ENCODE results near the gene SSRP1. TPM values are rescaled to one million over a fixed set of nuclear protein-coding genes. Genes with fewer than 3 reads are reported as not detected.

The SSRP1 gene
- total and polyA plus RNA-seq, 2 of the 13 experiments (the other 11 are each of a cell fraction or from before 2014, with no cell fraction given) = 93.6 to 129 TPM

GRCh38 chr11:57324154-57324885 is 11.4 kb downstream of the SSRP1 start (continued):
- no peak for TF ChIP-seq HNF1A (IDR thresholded peaks at IDR 0.05; ENCODE audit: low read depth)
- no peak for TF ChIP-seq HNF1A (CRISPR knock-in tag; IDR thresholded peaks at IDR 0.05; ENCODE audit: borderline replicate concordance)
- TF ChIP-seq ZNF687 (CRISPR knock-in tag; IDR thresholded peaks at IDR 0.05) = peak; percentile 40; the same call in 1 of the 2 replicates
- TF ChIP-seq ZMAT3 (CRISPR knock-in tag; conservative IDR thresholded peaks at IDR 0.05) = no peak
- no peak for TF ChIP-seq FOXM1 (CRISPR knock-in tag; IDR thresholded peaks at IDR 0.05)
- TF ChIP-seq ZNF747 (CRISPR knock-in tag; IDR thresholded peaks at IDR 0.05; ENCODE audit: borderline replicate concordance) = no peak
- TF ChIP-seq GPBP1L1 (CRISPR knock-in tag; IDR thresholded peaks at IDR 0.05) = no peak
- TF ChIP-seq ZNF777 (CRISPR knock-in tag; IDR thresholded peaks at IDR 0.05) = 0 out of 2 replicates have a peak, but pooled peaks have one; percentile 36
- no peak for TF ChIP-seq HMGXB3 (CRISPR knock-in tag; IDR thresholded peaks at IDR 0.05; ENCODE audit: borderline replicate concordance)
- no peak for TF ChIP-seq THAP7 (CRISPR knock-in tag; IDR thresholded peaks at IDR 0.05)
- no peak for TF ChIP-seq DBP (CRISPR knock-in tag; IDR thresholded peaks at IDR 0.05; ENCODE audit: not compliant biosample characterization)
- TF ChIP-seq IRF2 (CRISPR knock-in tag; IDR thresholded peaks at IDR 0.05) = no peak

All from HepG2 (cell line).